Activated CD4-positive, alpha-beta T cell treated with anti-CD3 and anti-CD28 coated beads, Interleukin-2, amount 50 U/mL, for 4 hours (primary cell): Measurements from ENCODE around the gene FYN.
"Not testable (repeated sequence)": the region's sequence is repeated elsewhere in the genome, so short reads cannot be mapped to it uniquely, and the experiment has no call there.

Source experiments
- DNase-seq, 2 experiments: peaks; one replicate each; pipeline ENCODE4 v3.0.0-alpha.2; 2020

The FYN gene

DNA sequence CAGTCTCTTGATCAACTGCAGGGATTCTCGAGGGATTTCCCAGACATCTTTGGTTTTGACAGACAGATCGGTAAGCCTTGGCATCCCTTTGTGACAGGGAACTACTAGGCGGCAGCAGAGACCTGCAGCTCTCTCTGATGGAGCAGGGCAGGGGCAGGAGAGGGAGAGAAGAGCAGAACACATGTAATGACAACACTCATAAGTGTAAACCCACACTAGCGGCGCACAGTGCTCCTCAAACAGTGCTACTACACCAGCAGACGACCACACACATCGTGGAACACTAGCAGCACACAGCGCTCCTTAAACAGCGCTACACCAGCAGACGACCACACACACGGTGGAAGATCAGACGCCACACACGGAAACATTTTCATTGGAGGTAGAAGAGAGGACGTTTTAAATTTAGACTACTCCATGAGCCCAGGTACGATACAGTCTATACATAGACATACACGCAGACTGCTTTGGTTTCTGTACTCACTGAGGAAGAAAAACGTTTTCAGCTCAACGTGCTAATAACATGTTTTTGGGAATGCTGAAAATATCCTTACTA lies 173.0 kb downstream of the FYN start:
- DNase-seq: no peak

DNA sequence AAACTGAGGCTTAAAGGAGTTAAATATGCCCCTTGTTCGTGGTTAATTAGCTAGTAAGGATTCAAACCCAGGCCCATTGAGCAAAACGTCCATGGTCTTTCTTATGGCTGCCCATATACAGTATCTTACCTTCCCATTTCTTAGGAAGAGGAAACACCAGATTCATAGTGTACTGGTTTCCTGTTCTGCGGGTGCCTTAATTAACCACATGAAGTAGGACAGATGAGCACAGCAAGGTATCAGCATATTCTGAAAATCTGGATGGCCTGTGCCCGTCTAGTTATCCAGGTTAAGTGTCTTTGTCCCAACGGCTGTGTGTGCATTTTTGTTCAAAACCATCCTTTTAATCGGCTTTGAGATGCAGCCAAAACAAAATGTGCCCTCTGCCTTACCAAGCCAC lies 174.1 kb downstream of the FYN start:
- DNase-seq: no peak

DNA sequence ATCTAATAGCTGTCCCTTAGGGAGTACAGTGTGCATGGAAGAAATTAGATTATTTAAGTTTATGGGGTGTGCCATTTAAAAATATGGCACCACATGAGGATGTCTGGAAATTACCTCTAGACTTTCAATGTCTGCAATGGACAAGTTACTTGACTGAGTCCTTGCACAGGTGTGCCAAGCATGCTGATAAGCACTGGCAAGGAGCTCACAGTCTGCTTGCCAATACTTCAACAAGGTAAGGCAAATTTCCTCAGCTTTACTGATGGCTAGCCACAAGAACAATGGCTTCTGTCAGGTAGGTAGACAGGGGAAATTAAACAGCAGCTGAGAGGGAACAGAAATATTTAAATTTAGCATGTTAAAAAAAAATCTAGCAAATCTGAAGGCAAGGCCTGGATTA lies 176.4 kb downstream of the FYN start:
- no peak for DNase-seq

DNA sequence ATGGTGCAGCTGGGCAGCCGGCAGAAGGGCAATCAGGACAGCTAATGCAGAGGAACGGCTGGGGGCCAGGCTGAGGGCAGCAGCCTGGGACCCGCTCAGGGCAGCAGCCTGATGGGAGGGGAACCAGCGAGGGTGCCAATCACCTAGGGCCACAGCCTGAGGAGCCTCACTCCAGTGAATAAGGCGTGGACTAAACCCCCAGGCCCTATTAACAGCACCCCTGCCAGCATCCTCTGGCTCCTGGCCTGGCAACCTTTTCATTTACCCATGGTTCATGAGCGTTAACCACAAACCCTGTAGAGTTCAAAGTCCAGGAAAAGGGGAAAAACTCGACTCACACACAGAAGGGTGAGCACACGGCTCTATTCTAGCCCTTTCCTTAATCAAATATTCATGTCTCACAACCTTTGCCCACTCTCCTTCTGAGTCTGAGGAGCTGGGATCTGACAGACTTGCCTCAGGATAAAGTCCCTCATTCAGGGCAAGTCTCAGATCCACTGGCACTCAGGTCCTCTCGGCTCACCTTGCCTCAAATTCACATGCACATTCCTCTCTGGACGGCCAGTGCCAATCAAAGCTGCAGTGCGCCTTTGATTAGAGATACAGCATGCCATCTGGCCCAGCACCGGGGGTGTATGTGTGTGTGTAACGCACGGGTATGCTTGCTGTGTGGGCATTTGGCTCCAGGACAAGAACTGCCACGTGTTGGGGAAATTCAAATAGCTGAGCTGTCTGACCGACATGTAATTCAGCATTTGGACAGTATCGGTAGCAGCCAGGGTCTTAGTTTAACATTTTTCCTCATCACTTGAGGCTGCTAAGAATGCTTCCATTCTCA lies 180.7 kb downstream of the FYN start:
- no peak for DNase-seq

DNA sequence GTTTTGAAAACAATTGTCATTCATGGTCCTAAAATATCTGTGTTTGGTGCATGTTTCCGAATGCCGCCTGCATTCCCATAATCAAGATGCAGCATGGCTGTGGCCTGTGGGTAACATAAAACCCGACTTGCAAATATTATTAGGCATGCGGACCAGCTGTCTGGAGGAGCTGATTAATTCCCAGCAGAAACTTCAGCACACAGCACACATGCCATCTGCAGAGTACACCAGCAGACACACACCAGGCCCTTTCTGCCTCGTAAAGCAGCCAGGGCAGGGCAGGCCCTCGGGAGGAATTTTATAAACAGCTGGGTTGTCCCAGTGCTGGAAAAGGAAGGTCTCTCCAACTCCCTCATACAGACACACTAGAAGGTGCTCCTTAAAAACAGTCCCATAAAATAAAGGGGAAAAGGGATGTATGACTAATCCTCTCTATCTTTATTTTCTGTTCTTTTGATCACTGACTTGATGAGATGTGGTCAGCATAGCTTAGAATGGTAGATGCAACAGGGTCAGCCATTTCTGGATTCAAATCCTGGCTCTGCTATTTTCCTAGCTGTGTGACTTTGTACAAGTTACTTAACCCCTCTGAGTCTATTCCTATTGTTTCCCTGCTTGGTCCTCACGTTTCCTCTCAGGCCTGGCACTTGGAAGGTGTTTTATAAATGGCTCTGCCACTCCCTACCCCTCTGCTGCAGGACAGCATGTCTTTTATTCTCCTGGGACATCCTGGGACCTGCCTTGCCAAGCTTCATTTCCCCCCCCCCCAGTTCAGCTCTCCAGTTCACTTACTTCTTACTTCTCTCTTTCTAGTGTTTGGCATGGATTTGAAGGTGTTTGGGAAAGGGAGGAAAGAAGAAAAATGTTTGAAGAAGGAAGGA lies 181.7 kb downstream of the FYN start:
- no peak for DNase-seq

DNA sequence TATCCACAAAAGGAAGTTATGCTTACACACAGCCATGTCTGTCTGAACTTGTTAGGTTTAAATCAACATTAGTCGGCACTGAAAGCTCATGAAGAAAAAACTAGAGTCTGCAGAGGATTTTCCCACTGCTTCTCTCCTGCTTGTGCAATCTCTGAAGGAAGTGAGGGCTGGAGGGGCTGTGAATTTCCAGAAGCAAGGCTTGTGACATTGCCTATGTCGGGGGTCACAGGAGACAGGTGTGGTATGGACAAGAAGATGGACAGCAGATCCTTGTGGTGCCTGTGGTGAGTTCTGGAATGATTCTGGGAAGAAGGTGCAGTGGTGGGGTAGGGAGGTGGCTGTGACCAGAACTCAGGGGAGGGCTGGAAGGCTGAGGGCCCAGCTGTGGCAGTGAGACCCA lies 183.3 kb downstream of the FYN start:
- no peak for DNase-seq

DNA sequence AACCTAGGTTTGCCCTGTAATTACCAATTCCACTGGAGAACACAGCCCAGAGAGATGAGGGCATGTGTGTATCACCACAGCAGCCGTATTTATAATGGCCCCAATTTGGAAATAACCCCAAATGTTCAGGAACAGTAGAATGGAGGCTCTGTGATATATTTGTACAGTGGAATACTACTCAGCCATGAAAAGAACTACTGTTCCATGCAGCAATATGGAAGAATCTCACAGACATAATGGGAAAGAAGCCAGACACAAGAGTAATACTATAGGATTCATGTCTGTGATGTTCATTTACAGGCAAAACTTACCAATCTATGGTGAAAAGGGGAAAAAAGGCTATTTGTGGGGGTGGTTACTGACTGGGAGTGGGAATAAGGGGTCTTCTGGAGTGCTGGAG lies 183.8 kb downstream of the FYN start:
- no peak for DNase-seq

DNA sequence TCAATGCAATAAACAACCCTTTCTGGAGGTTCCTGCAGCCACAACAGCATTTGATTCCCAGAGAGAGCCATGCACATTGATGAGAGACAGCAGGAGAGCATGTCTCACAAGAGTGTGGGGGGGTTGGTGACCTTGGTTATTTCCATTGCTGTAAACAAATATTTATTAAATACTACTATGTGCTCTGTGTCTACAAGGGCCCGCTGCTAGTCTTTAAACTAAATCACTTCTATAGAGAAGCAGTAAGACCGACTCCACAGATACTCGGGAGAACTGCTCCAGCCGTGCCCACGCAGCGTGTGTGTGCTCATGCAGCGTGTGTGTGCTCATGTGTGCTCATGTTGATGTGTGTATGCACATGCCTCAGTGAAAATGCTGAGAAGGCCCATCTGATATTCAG lies 184.9 kb downstream of the FYN start:
- no peak for DNase-seq

DNA sequence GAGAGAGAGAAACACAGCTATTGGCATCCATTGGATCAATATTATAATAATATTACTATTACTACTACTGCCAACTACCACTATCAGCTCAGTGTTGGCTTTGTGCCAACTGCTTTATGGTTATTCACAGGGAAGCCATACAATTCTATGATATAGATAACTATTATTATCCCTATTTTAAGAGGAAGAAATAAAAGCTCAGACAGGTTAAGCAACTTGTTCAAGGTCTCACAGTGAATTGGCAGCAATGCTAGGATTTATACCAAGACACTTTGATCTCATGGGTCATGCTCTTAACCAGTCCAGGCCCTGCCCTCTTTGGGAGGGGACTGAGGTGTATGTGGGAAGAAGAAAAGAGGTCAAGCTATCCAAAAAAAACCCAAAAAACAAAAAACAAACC lies 185.6 kb downstream of the FYN start:
- DNase-seq: no peak

DNA sequence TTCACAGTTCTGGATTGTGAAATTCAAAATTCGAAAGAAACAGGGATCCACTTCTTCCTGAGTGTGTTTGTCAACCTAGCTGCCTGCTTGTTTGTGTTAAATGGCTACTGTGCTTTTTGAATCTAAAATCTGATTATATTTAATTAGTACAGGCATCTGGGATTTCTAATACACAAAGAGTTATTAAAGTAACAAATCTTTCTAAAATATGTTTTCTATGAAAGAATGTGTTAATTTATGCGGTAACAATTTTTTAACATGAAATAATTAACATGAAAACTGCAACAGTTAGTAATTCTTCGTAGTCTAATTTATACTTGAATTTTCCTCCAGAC lies 186.4 kb downstream of the FYN start:
- DNase-seq: no peak

DNA sequence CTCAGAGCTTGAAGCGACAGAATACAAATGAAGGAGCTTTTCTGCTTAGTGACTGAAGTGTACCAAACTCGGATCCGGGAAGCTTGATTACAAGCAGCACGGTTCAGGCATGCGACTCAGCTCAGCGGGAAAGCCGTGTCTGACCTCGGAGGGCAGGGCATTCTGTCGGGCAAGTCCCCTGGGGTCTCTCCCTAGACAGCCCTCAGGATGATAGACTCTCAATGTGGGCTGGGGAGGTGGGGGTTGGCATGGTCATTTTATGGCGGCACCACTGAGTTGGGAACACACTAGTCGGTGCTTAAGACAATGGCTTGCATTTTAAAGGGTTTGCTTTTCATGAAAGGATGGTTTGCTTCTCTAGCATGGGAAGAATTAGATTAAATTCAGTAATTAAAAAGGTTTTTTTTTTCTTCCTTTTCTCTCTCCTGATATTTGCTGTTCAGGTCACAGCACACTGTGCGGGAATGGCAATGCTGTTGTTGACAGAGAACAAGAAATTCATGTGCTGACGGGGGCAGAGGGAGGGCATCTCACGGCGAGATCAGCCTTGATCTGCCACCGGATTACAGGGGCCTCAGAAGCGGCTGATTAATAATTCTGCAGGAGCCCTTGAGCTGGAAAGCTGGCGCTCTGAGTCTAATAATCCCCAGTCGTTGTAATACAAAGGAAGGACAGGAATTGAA lies 186.9 kb downstream of the FYN start:
- no peak for DNase-seq

DNA sequence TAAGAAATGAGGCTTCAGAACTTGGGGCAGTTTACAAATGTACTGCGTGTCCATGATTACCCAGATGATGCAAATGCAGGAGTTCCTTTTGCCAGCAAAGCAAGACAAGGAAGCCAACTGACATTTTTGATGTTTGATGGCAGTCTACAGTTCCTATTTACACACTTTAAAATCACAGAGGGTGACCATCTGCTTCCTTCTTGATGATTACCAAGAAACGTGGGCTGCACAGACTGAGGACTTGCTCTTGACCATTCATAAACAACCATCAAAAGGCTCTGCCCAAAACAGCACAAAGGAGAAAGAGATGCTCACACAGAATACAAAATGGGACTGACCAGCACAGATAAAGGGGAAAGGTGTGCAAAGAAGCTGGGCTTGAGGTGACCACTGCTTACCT lies 187.7 kb downstream of the FYN start:
- DNase-seq: no peak

DNA sequence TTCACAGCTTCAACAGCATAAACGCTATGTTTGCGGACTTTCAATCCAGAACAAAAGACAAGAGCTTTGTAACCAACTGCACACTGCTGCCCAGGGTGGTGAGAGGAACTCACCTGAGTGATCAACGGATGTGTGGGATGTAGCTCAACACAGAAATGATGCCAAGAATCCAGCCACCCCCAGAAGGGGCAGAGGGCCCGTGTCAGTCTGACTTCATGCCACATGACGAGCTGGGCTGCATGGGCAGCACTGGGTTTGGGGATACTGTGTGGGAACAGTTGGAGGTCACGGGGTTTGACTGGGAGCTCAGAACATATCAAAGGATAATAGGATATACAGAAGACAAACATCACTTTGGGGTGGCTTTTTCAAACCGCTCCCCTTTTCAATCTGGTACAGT lies 188.2 kb downstream of the FYN start:
- no peak for DNase-seq

DNA sequence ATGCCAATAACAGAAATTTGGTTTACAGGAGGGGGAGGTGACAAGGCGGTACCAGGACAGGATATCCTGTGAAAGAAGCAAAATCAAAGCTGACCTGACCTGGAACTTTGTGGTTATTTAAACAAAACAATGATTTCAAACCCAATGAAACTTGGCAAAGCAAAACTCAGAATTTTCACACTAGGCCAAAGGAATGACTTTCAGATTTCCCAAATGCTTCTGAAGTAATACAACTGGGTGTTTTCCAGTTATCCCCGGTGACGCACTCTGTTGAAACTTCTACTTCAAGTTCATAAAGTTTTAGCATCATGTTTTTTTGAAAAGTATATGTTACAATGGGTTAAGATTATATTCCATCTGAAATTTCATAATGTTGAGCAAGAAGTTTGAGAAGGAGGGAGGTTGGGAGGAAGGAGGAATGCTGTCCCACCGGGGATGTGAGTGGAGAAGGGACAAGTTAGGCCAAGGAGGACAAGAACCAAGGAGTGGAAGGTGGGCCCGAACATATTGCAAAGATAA lies 189.4 kb downstream of the FYN start:
- DNase-seq: no peak

DNA sequence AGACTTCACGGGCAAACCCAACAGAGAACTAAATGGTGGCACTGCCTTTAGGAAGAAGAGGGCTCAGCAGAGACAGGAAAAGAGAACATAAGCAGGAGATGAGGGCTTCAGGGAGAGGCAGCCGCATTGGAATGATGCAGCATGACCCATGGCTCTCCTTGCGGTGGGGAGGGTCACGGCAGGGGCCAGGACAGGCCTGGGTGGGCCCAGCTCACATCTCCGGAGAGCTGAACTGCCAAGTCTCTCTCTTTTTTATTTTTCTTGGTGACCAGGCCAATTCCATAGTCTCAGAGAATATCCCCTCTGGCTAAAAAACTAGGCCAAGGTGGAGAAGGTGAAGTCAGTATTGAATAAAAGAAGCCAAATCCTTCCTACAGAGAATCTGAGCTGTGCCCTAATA lies 190.1 kb downstream of the FYN start:
- DNase-seq: no peak

DNA sequence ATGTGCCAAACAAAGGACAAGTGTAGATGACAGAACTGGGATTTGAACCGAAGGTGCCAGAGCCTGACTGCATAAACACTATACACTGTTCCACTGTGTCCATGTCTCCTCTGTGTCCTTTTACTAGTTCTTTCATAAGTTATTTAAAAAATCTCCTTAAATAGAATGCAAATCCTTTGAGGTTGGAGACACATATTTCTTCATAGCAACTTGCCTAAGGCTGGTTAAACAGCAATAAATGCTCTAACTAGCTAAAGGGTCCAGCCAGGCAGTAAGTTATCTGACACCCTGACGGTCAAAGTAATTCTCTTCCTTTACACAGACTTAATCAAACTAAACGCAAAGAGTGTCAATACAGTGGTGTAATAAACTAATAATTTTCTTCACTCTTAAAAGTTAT lies 191.4 kb downstream of the FYN start:
- no peak for DNase-seq

DNA sequence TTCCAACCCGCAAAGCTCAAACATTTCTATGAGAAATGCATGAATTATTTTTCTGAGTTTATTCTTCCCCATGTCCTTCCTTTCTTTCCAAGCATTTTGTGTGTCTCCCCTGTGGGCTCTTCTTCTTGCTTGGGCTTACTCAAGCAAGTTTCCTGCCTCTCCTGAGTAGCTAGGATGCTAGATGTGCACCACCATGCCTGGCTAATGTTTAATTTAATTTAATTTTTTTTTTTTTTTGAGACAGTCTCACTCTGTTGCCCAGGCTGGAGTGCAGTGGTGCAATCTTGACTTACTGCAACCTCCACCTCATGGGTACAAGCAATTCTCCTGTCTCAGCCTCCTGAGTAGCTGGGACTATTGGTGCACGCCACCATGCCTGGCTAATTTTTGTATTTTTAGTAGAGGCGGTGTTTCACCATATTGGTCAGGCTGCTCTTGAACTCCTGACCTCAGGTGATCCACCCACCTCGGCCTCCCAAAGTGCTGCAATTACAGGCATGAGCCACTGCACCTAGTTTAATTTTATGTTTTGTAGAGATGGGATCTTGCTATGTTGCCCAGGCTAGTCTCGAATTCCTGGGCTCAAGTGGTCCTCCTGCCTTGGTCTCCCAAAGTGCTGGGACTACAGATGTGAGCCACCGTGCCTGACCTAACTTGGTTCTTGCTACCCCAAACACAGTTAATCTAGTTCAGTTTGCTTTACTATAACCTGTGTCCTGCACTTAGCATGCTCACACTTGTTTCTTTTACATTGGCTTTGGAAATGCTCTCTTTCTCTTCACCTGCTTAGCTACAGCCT lies 192.2 kb downstream of the FYN start:
- DNase-seq: not testable (repeated sequence)

DNA sequence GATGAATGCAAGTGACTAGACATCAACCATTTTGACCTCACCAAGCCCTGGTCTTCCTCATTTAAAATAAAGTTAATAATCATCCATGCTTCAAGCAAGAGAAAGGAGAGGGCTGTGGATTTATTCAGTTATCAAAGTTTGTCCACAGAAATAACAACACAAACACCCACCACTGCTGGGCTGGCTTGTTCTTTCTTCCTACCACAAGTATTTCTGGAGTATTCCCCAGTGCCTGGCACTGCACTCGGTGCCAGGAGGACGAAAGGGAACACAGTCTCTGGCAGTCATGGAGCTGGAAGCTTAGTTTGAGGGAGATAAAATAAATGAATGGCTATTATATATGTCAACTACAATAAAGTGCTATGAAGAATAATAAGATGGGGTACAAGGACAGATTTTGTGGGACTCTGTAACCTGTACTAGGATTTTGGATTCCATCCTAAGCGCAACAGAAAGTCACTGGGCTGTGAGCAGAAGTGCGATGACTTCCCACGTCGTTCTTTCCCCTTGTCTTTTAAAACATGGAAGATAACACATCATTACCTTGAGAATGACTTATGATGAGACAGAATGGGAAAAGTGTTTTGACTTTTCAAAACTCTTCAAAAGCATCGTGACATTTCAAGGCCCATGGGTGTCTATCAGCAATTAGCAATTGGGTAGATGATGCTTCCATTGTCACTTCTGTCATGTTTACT lies 193.1 kb downstream of the FYN start:
- no peak for DNase-seq

DNA sequence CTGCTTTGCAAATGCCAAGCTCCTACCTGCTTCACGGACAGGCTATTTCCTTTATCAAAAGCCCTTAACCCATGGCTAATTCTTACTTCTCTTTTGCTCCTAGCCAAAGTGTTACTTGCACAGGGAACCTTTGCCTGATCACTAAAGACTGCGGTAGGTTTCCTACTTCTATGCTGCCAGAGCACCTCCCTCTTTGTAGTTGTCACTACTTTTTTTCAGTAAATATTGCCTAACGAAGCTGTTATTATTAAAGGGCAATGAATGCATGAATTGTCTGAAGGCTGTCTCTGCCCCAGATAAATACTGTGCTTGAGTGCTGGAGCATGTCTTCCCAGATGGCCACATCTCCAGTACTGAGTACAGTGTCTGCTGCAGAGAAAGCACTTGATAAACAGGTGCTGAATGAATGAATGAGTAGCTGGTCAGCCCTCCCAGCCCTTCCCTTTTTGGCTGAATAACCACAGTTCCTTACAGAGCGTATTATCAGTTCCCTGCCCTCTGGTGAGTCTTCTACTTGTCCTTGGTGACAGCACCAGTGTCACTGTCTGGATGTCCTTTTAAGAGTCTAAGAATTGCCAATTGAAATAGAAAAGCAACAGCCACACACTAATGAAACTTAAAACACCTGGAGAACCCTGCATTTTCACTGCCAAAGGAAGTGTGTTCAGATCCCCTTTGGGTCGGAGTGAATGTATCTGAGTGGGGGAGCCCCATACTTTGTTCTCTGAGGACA lies 194.0 kb downstream of the FYN start:
- DNase-seq: no peak

DNA sequence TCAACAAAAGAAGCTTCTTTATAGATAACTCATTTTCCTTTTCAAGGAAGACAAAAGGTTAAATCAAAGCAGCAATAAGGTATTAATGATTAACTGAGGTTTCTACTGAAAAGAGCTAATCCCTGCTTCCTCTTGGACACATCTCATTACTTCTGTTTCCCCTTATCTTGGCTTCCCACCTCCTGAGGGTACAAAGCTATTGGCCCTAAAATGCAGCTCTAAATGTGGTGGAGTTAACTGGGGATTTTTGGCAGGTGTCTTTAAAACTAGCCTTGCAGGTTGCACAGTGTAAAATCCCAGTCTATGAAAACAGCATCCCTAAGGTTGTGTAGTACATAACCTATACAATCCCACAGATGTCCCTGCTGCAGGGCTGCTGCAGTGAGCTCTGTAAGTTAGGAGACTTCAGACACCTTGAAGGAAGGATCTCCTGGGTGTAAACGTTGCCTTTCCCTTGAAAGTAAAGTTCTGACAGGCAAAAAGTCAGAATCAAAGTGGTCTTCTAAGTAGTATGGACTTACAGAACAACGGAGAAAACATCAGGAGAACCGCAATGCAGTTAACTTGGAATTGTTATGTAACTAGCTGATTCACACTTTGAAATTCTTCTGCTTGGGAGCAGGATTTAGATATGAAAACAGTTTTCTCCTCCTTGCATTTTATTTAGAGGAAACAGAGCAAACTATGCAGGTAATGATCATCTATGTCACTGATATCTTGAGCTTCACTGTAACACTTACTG lies 195.8 kb downstream of the FYN start:
- DNase-seq: no peak
